Pulmonary artery endothelial cell (primary cell): Measurements from ENCODE around the gene FRMD3. TPM values are rescaled to one million over a fixed set of nuclear protein-coding genes. Genes with fewer than 3 reads are reported as not detected.
"Not testable (repeated sequence)": the region's sequence is repeated elsewhere in the genome, so short reads cannot be mapped to it uniquely, and the experiment has no call there.

Experiments used
- DNase-seq: peaks from one replicate; pipeline ENCODE4 v3.0.0-alpha.2; 2011; ENCODE audit warnings: low read depth, low spot score
- total RNA-seq: library from RNA; depleted of rRNA; stranded (reverse); fragments of >200 nt; gene quantifications from 2 replicates; pipeline ENCODE4 v1.2.3, GENCODE V29; 2014

The FRMD3 gene
- total RNA-seq, 1 donor from 2014 or later: 17.2 TPM

GRCh38 chr9:83523684-83524083, 14.5 kb downstream of the FRMD3 start:
- no peak for DNase-seq

- DNase-seq: no peak
These were observed 16.8 kb downstream of the FRMD3 start for GRCh38 chr9:83521411-83521810.

GRCh38 chr9:83521011-83521410, 17.2 kb downstream of the FRMD3 start:
- no peak for DNase-seq

GRCh38 chr9:83520292-83520691, 17.9 kb downstream of the FRMD3 start:
- DNase-seq: no peak

- DNase-seq: not testable (repeated sequence)
These were observed 20.2 kb downstream of the FRMD3 start for GRCh38 chr9:83517980-83518379.

- no peak for DNase-seq
These were observed 23.4 kb downstream of the FRMD3 start for GRCh38 chr9:83514767-83515166.

GRCh38 chr9:83512621-83513020, 25.6 kb downstream of the FRMD3 start:
- DNase-seq: no peak

GRCh38 chr9:83511051-83511450, 27.1 kb downstream of the FRMD3 start:
- peak; percentile 57 for DNase-seq

- DNase-seq: no peak
These were observed 28.8 kb downstream of the FRMD3 start for GRCh38 chr9:83509402-83509801.

- DNase-seq: no peak
These were observed 30.1 kb downstream of the FRMD3 start for GRCh38 chr9:83508067-83508466.

GRCh38 chr9:83505282-83505681, 32.9 kb downstream of the FRMD3 start:
- no peak for DNase-seq

- no peak for DNase-seq
These were observed 34.3 kb downstream of the FRMD3 start for GRCh38 chr9:83503866-83504265.

- DNase-seq: no peak
These were observed 36.6 kb downstream of the FRMD3 start for GRCh38 chr9:83501565-83501964.

- DNase-seq: no peak
These were observed 40.8 kb downstream of the FRMD3 start for GRCh38 chr9:83497441-83497840.

GRCh38 chr9:83491995-83492394, 46.2 kb downstream of the FRMD3 start:
- DNase-seq: no peak

- no peak for DNase-seq
These were observed 46.8 kb downstream of the FRMD3 start for GRCh38 chr9:83491413-83491812.

GRCh38 chr9:83489961-83490360, 48.2 kb downstream of the FRMD3 start:
- no peak for DNase-seq

- no peak for DNase-seq
These were observed 53.2 kb downstream of the FRMD3 start for GRCh38 chr9:83484990-83485389.

- DNase-seq: no peak
These were observed 55.0 kb downstream of the FRMD3 start for GRCh38 chr9:83483223-83483622.

GRCh38 chr9:83479765-83480164, 58.4 kb downstream of the FRMD3 start:
- no peak for DNase-seq

GRCh38 chr9:83477571-83477970, 60.6 kb downstream of the FRMD3 start:
- DNase-seq: no peak

- DNase-seq: no peak
These were observed 61.1 kb downstream of the FRMD3 start for GRCh38 chr9:83477120-83477519.

- no peak for DNase-seq
These were observed 61.7 kb downstream of the FRMD3 start for GRCh38 chr9:83476513-83476912.

GRCh38 chr9:83475741-83476140, 62.5 kb downstream of the FRMD3 start:
- no peak for DNase-seq
